Vagina (tissue), 2 donors: ENCODE results near the gene TMEM179.

ENCODE experiments used
- CTCF ChIP-seq, 3 experiments: fragments of 450-650 bp in 2 of 3; fragments of 200-600 bp in 1 of 3; sonication (generic) in 1 of 3; IDR thresholded peaks; one replicate each; pipeline ENCODE4 v1.5.1; 2017 to 2019; ENCODE audit warnings: antibody characterized with exemption in 3 of 3, mild to moderate bottlenecking in 2 of 3, moderate library complexity in 2 of 3
- POLR2A ChIP-seq, 2 donors: fragments of 450-650 bp; IDR thresholded peaks; one replicate each; pipeline ENCODE4 v1.6.1; 2017; ENCODE audit warnings: antibody characterized with exemption in 2 of 2, mild to moderate bottlenecking in 2 of 2, moderate library complexity in 2 of 2
- POLR2AphosphoS5 ChIP-seq, 2 donors: sonication (generic); formaldehyde crosslinking; IDR thresholded peaks; one replicate each; pipeline ENCODE4 v1.9.0; 2017; ENCODE audit warnings: antibody characterized with exemption in 2 of 2, mild to moderate bottlenecking in 2 of 2, low read depth in 1 of 2; ENCODE audit not compliant: insufficient read depth in 1 of 2

GRCh38 chr14:104564744-104565679 lies 39.6 kb downstream of the TMEM179 start:
- TF ChIP-seq CTCF (IDR thresholded peaks at IDR 0.05) (no peak), POLR2A (IDR thresholded peaks at IDR 0.05) (no peak), POLR2AphosphoS5 (IDR thresholded peaks at IDR 0.05; ENCODE audit: insufficient read depth in 1 of 2, low read depth in 1 of 2) (no peak)
